WTC11 (cell line): Measurements from ENCODE around the gene OR4Q2. TPM values are rescaled to one million over a fixed set of nuclear protein-coding genes. Genes with fewer than 3 reads are reported as not detected.

Source experiments
- total RNA-seq: library from RNA; stranded (reverse); gene quantifications from 3 replicates; pipeline ENCODE4 v1.2.3, GENCODE V29; 2021

The OR4Q2 gene
- total RNA-seq, 1 experiment from 2014 or later = not detected

Other genes starting within 250 kb of the OR4Q2 start
- not detected in 3 replicates for gene OR4M1, start 228.7 kb upstream of the OR4Q2 start, total RNA-seq
- gene OR4N2, start 198.4 kb upstream of the OR4Q2 start, total RNA-seq = not detected in 3 replicates
- gene OR4K2, start 127.0 kb upstream of the OR4Q2 start, total RNA-seq = not detected in 3 replicates
- gene OR4K5, start 81.6 kb upstream of the OR4Q2 start, total RNA-seq = not detected in 3 replicates
- not detected in 3 replicates for gene OR4K1, start 71.2 kb upstream of the OR4Q2 start, total RNA-seq
- gene OR4K15, start 26.6 kb upstream of the OR4Q2 start, total RNA-seq = not detected in 3 replicates
- gene OR4K14, start 17.1 kb downstream of the OR4Q2 start, total RNA-seq = not detected in 3 replicates
- gene OR4K13, start 33.9 kb downstream of the OR4Q2 start, total RNA-seq = not detected in 3 replicates
- gene OR4L1, start 57.9 kb downstream of the OR4Q2 start, total RNA-seq = not detected in 3 replicates
- gene OR4K17, start 108.6 kb downstream of the OR4Q2 start, total RNA-seq = not detected in 3 replicates
- gene OR4N5, start 136.7 kb downstream of the OR4Q2 start, total RNA-seq = not detected in 3 replicates
- gene OR11G2, start 188.7 kb downstream of the OR4Q2 start, total RNA-seq = not detected in 3 replicates
- not detected in 3 replicates for gene OR11H6, start 221.5 kb downstream of the OR4Q2 start, total RNA-seq
- not detected in 3 replicates for gene OR11H7, start 226.8 kb downstream of the OR4Q2 start, total RNA-seq
- not detected in 3 replicates for gene OR11H4, start 237.1 kb downstream of the OR4Q2 start, total RNA-seq